Measurements from ENCODE around the gene TXNRD1. TPM values are rescaled to one million over a fixed set of nuclear protein-coding genes. Genes with fewer than 3 reads are reported as not detected.

TXNRD1 gene
- total RNA-seq, 4 donors from 2014 or later = 129 to 230 (median 199) TPM

GRCh38 chr12:104309446-104309993 lies 93.9 kb downstream of the TXNRD1 start:
- no peak for DNase-seq
- WGBS, 2 donors = 97 to 99% methylated on average over 4 of the region's 4 CpGs
- Histone ChIP-seq H3K4me1 (peaks cover 0 to 3% of the 10 kb centered on the region in 2 donors), H3K27ac (no peak overlapping the region), H3K36me3 (peaks cover 31% of the 10 kb centered on the region in 2 donors), H3K27me3 (no peaks in the 10 kb centered on the region), H3K9me3 (no peaks in the 10 kb centered on the region), H3K4me3 (replicated peaks in 1 of 3) (no peak overlapping the region)
- intact Hi-C loops (cut with DNase I) = no loop called here
- TF ChIP-seq CTCF (IDR thresholded peaks at IDR 0.05) = no peak
- TF ChIP-seq POLR2A (IDR thresholded peaks at IDR 0.05) = no peak

GRCh38 chr12:104310751-104311633 lies 95.4 kb downstream of the TXNRD1 start:
- peaks cover 41 to 45% of the 10 kb centered on the region in 2 donors for H3K36me3 ChIP-seq
- H3K27me3 ChIP-seq = no peaks in the 10 kb centered on the region
- WGBS, 2 donors = 94 to 95% methylated on average over 5 of the region's 5 CpGs
- no peak for DNase-seq
- TF ChIP-seq POLR2A (IDR thresholded peaks at IDR 0.05) (no peak), CTCF (IDR thresholded peaks at IDR 0.05) (no peak)
- intact Hi-C loops (cut with DNase I) = no loop called here
- no peak overlapping the region for H3K27ac ChIP-seq
- H3K9me3 ChIP-seq = no peaks in the 10 kb centered on the region
- no peaks in the 10 kb centered on the region for H3K4me1 ChIP-seq
- no peak overlapping the region for H3K4me3 ChIP-seq (replicated peaks in 1 of 3)

GRCh38 chr12:104312202-104312601 lies 96.6 kb downstream of the TXNRD1 start:
- Histone ChIP-seq H3K9me3 (no peaks in the 10 kb centered on the region), H3K36me3 (peaks cover 52 to 56% of the 10 kb centered on the region in 2 donors), H3K27me3 (no peaks in the 10 kb centered on the region), H3K4me1 (no peaks in the 10 kb centered on the region), H3K27ac (no peak overlapping the region), H3K4me3 (replicated peaks in 1 of 3) (no peak overlapping the region)
- TF ChIP-seq CTCF (IDR thresholded peaks at IDR 0.05) (no peak), POLR2A (IDR thresholded peaks at IDR 0.05) (no peak)
- intact Hi-C loops (cut with DNase I) = no loop called here
- 91 to 98% methylated on average over 1 of the region's 1 CpG for WGBS, 2 donors
- DNase-seq = no peak

GRCh38 chr12:104312654-104313053 lies 97.1 kb downstream of the TXNRD1 start:
- no peak overlapping the region for H3K4me3 ChIP-seq (replicated peaks in 1 of 3)
- no peak overlapping the region for H3K27ac ChIP-seq
- WGBS, 2 donors = 100% methylated on average over 1 of the region's 1 CpG
- TF ChIP-seq POLR2A (IDR thresholded peaks at IDR 0.05) (no peak), CTCF (IDR thresholded peaks at IDR 0.05) (no peak)
- intact Hi-C loops (cut with DNase I) = no loop called here
- no peaks in the 10 kb centered on the region for H3K27me3 ChIP-seq
- H3K9me3 ChIP-seq = no peaks in the 10 kb centered on the region
- peaks cover 57 to 60% of the 10 kb centered on the region in 2 donors for H3K36me3 ChIP-seq
- no peaks in the 10 kb centered on the region for H3K4me1 ChIP-seq
- no peak for DNase-seq

All from thyroid gland (tissue), 4 donors.